GM21447 (cell line): Measurements from ENCODE around the gene CALM1.
"Not testable (repeated sequence)": the region's sequence is repeated elsewhere in the genome, so short reads cannot be mapped to it uniquely, and the experiment has no call there.

Source experiments
- ATAC-seq: cut with Tn5 transposase; IDR thresholded peaks from one replicate; pipeline ENCODE4 v1.9.1; 2021; ENCODE audit not compliant: unreplicated experiment

The CALM1 gene

GRCh38 chr14:90383126-90383730 lies 13.6 kb upstream of the CALM1 start:
- peak; percentile 91 for ATAC-seq

- peak; percentile 20 for ATAC-seq
These were observed 12.9 kb upstream of the CALM1 start for GRCh38 chr14:90383731-90384542.

- no peak for ATAC-seq
These were observed 12.3 kb upstream of the CALM1 start for GRCh38 chr14:90384543-90384911.

GRCh38 chr14:90386321-90386720 lies 10.5 kb upstream of the CALM1 start:
- ATAC-seq: no peak

- ATAC-seq: no peak
These were observed 9.5 kb upstream of the CALM1 start for GRCh38 chr14:90387206-90387760.

- ATAC-seq: no peak
These were observed 8.4 kb upstream of the CALM1 start for GRCh38 chr14:90388437-90388836.

- ATAC-seq: no peak
These were observed 7.8 kb upstream of the CALM1 start for GRCh38 chr14:90388982-90389381.

GRCh38 chr14:90393966-90394365 lies 2.9 kb upstream of the CALM1 start:
- ATAC-seq: no peak

GRCh38 chr14:90394782-90395181 lies 2.0 kb upstream of the CALM1 start:
- ATAC-seq: not testable (repeated sequence)

GRCh38 chr14:90397425-90398314 lies 841 bp downstream of the CALM1 start:
- ATAC-seq: peak; percentile 34

GRCh38 chr14:90398315-90398839 lies 1.5 kb downstream of the CALM1 start:
- peak; percentile 26 for ATAC-seq

- ATAC-seq: no peak
These were observed 2.2 kb downstream of the CALM1 start for GRCh38 chr14:90398841-90399540.

GRCh38 chr14:90399541-90400444 lies 3.0 kb downstream of the CALM1 start:
- peak; percentile 43 for ATAC-seq

GRCh38 chr14:90400904-90401561 lies 4.2 kb downstream of the CALM1 start:
- no peak for ATAC-seq

GRCh38 chr14:90402016-90402415 lies 5.2 kb downstream of the CALM1 start:
- ATAC-seq: no peak

GRCh38 chr14:90403065-90403464 lies 6.2 kb downstream of the CALM1 start:
- ATAC-seq: no peak

GRCh38 chr14:90405101-90405500 lies 8.3 kb downstream of the CALM1 start:
- ATAC-seq: no peak

GRCh38 chr14:90405755-90406154 lies 8.9 kb downstream of the CALM1 start:
- no peak for ATAC-seq

GRCh38 chr14:90406384-90406798 lies 9.6 kb downstream of the CALM1 start:
- no peak for ATAC-seq
